Measurements from ENCODE around the gene VAMP8. TPM values are rescaled to one million over a fixed set of nuclear protein-coding genes. Genes with fewer than 3 reads are reported as not detected.

VAMP8 gene
- total RNA-seq, 1 donor from 2014 or later = 3.8 TPM

DNA sequence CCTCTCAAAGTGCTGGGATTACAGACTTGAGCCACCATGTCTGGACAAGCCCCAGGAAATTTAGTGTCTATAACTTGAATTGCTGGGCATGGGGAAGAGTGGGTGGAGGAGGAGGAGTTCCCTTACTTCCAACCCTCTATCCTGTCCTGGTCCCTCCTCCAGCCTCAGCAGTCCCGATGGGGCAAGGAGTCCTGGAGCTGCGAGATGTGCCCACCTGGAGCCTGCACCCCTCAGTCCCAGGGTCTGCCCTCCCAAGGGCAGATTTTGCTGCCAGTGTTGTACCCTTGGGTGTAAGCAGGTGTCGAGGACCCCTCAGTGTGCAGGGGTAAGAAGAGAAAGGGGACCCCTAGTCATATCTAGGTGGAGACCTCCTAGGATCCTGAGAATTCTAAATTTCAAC lies 2.8 kb downstream of the VAMP8 start:
- Mint-ChIP-seq H3K9me3 (ENCODE audit: unreplicated experiment) (no peaks in the 10 kb centered on the region), H3K36me3 (ENCODE audit: unreplicated experiment) (no peaks in the 10 kb centered on the region), H3K27ac (ENCODE audit: unreplicated experiment) (no peak overlapping the region), H3K4me1 (ENCODE audit: unreplicated experiment) (peaks cover 50% of the 10 kb centered on the region), H3K4me3 (ENCODE audit: unreplicated experiment) (no peak overlapping the region), H3K27me3 (ENCODE audit: unreplicated experiment) (peaks cover 4% of the 10 kb centered on the region)
- no peak for DNase-seq (ENCODE audit: extremely low spot score, unreplicated experiment)
- TF ChIP-seq, protein P1, sequence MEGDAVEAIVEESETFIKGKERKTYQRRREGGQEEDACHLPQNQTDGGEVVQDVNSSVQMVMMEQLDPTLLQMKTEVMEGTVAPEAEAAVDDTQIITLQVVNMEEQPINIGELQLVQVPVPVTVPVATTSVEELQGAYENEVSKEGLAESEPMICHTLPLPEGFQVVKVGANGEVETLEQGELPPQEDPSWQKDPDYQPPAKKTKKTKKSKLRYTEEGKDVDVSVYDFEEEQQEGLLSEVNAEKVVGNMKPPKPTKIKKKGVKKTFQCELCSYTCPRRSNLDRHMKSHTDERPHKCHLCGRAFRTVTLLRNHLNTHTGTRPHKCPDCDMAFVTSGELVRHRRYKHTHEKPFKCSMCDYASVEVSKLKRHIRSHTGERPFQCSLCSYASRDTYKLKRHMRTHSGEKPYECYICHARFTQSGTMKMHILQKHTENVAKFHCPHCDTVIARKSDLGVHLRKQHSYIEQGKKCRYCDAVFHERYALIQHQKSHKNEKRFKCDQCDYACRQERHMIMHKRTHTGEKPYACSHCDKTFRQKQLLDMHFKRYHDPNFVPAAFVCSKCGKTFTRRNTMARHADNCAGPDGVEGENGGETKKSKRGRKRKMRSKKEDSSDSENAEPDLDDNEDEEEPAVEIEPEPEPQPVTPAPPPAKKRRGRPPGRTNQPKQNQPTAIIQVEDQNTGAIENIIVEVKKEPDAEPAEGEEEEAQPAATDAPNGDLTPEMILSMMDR (IDR thresholded peaks at IDR 0.05) = no peak

DNA sequence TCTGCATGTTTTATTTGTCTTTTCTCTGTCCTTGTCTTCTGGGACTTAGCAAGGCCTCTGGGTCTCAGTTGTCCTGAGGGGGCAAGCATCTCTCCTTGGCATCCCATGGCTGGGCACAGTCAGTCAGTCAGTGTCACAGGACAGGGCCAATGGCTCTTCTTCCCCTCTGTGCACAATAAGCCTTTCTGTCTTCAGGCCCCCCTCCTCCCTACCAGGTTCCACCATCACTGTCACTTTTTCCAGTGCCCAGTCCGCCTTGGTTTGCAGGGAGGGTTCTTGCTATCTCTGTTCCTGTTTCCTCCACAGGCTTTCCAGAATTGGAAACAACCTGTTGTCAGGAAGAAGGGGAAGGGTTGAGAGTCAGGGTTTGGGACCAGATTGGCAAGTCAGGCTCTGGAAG lies 5.1 kb downstream of the VAMP8 start:
- H3K27me3 Mint-ChIP-seq (ENCODE audit: unreplicated experiment) = peaks cover 4% of the 10 kb centered on the region
- H3K36me3 Mint-ChIP-seq (ENCODE audit: unreplicated experiment) = no peaks in the 10 kb centered on the region
- no peak overlapping the region for H3K4me3 Mint-ChIP-seq (ENCODE audit: unreplicated experiment)
- peaks cover 40% of the 10 kb centered on the region for H3K4me1 Mint-ChIP-seq (ENCODE audit: unreplicated experiment)
- TF ChIP-seq, protein P1 (IDR thresholded peaks at IDR 0.05) = no peak
- H3K9me3 Mint-ChIP-seq (ENCODE audit: unreplicated experiment) = no peaks in the 10 kb centered on the region
- H3K27ac Mint-ChIP-seq (ENCODE audit: unreplicated experiment) = no peak overlapping the region
- no peak for DNase-seq (ENCODE audit: extremely low spot score, unreplicated experiment)

DNA sequence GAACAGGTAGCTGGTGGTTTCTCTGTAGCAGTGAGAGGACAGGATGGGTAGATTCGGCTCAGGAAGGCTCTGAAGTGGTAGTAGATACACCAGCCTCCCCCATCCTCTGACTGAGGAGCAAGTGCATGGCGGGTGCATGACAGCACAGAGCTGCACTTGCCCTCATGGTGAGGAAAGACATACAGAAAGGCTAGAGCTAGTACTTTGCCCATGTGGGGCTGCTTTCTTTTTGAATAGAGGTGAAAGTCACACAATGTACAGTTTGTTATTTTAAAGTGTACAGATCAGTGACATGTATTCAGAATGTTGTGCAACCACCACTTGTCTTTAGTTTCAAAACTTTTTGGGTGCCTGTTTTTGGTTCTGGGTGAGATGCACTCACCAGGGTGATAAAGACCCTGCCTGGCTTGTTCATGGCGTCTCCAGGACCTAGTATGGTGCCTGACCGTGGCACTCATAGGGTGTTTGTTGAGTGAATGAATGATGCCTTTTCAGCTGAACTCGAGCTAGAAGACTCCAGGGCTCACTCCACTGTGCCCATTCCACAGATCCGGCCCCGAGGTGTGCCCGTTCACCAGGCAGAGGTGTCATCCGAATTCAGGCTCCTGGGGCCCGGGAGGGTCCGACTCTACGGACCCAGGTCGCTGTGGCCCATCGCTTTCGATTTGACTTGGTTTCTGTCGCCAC lies 6.4 kb downstream of the VAMP8 start:
- Mint-ChIP-seq H3K4me1 (ENCODE audit: unreplicated experiment) (peaks cover 37% of the 10 kb centered on the region), H3K9me3 (ENCODE audit: unreplicated experiment) (no peaks in the 10 kb centered on the region), H3K27ac (ENCODE audit: unreplicated experiment) (no peak overlapping the region), H3K27me3 (ENCODE audit: unreplicated experiment) (peaks cover 4% of the 10 kb centered on the region), H3K4me3 (ENCODE audit: unreplicated experiment) (no peak overlapping the region), H3K36me3 (ENCODE audit: unreplicated experiment) (no peaks in the 10 kb centered on the region)
- DNase-seq (ENCODE audit: extremely low spot score, unreplicated experiment) = no peak
- TF ChIP-seq, protein P1 (IDR thresholded peaks at IDR 0.05) = no peak

DNA sequence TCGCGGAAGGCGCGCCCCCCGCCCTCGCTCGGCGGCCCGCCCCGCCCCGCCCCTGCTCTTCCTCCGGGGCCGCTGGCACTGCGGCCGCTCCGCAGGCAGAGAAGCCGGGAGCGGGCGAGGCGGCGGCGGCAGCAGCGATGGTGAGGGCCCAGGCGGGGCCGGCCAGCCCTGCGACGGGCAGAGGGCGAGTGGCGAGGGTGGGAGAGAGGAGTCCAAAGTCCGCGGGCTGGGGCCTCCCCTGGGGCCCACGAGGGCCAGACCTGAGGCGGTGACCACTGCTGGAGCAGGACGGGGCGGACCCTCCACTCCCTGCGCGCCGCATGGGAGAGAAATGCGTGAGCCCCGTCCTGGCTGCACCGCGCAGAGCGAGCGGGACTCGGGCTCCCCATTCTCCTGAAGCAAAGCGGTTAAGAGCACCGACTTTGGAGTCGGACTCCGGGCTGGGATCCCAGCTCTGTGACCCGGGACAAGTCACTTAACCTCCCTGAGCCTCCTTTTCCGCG lies 7.0 kb downstream of the VAMP8 start, which contains the start of gene VAMP5:
Gene VAMP5 (plus strand): TSS at position 78 of the 503 bp plus-strand sequence. CDS start 60 bp downstream, at position 138.
- Mint-ChIP-seq H3K4me3 (ENCODE audit: unreplicated experiment) (no peak within 1 kb of the TSS), H3K36me3 (ENCODE audit: unreplicated experiment) (no peaks in the 10 kb centered on the region), H3K9me3 (ENCODE audit: unreplicated experiment) (no peaks in the 10 kb centered on the region), H3K27me3 (ENCODE audit: unreplicated experiment) (peaks cover 4% of the 10 kb centered on the region), H3K27ac (ENCODE audit: unreplicated experiment) (peak within 1 kb of the TSS; percentile 32), H3K4me1 (ENCODE audit: unreplicated experiment) (peaks cover 35% of the 10 kb centered on the region)
- TF ChIP-seq, protein P1 (IDR thresholded peaks at IDR 0.05) = no peak
- no peak for DNase-seq (ENCODE audit: extremely low spot score, unreplicated experiment)

DNA sequence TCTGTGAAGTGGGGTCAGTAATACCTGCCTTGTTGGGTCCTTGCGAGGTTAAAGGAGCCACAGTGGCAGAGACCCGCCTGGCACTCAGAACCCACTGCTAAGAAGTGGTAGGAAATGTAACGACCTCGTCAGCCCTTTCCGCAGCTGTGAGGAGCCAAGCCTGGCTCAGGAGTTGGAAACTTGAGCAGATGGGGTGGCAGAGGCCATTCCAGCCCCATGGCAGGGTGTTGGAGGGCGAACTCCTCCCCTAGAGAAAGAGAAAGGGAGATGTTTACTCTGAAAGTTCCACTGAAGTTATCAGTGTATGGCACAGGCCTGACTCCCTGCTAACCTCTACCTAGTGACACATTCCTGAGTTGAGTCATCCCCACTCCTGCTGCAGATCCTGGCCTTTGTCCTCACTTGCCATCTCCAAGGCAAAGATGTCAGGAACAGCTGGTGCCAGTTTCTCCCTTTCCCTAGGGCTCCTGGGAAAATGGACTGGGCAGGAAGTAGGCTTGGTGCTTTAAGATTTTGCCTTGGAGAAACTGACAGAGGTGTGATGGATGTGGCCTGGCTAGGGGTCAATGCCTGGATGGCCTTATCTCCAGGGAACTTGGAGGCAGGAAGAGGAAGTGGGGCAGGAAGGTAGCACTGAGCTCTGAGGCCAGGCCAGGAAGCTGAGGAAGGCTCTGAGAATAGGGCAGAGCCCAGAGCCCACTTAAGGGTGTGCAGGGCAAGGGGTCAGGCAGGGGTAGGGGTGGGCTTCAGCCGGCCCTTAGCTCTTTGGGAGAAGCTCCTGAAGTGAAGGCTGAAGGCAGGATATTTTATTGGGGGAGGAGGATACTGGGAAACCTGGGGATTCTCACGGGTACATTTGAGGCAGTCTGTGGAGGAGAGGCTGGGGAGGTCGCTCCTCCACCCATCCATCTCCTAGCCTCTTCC lies 7.7 kb downstream of the VAMP8 start:
- peaks cover 36% of the 10 kb centered on the region for H3K4me1 Mint-ChIP-seq (ENCODE audit: unreplicated experiment)
- peak overlapping the region; percentile 32 for H3K27ac Mint-ChIP-seq (ENCODE audit: unreplicated experiment)
- DNase-seq (ENCODE audit: extremely low spot score, unreplicated experiment) = no peak
- no peak overlapping the region for H3K4me3 Mint-ChIP-seq (ENCODE audit: unreplicated experiment)
- H3K27me3 Mint-ChIP-seq (ENCODE audit: unreplicated experiment) = peaks cover 4% of the 10 kb centered on the region
- TF ChIP-seq, protein P1 (IDR thresholded peaks at IDR 0.05) = no peak
- no peaks in the 10 kb centered on the region for H3K36me3 Mint-ChIP-seq (ENCODE audit: unreplicated experiment)
- no peaks in the 10 kb centered on the region for H3K9me3 Mint-ChIP-seq (ENCODE audit: unreplicated experiment)

Measured in osteocyte (in vitro differentiated cells).